HG03439 (cell line): ENCODE results near the gene URB1.
"Not testable (repeated sequence)": the region's sequence is repeated elsewhere in the genome, so short reads cannot be mapped to it uniquely, and the experiment has no call there.

Experiments
- ATAC-seq: cut with Tn5 transposase; IDR thresholded peaks from one replicate; pipeline ENCODE4 v1.9.1; 2021; ENCODE audit warnings: mild to moderate bottlenecking, moderate library complexity; ENCODE audit not compliant: unreplicated experiment

URB1 gene

GRCh38 chr21:32378956-32379355 lies 13.9 kb downstream of the URB1 start:
- ATAC-seq = no peak

GRCh38 chr21:32377991-32378390 lies 14.8 kb downstream of the URB1 start:
- no peak for ATAC-seq

DNA sequence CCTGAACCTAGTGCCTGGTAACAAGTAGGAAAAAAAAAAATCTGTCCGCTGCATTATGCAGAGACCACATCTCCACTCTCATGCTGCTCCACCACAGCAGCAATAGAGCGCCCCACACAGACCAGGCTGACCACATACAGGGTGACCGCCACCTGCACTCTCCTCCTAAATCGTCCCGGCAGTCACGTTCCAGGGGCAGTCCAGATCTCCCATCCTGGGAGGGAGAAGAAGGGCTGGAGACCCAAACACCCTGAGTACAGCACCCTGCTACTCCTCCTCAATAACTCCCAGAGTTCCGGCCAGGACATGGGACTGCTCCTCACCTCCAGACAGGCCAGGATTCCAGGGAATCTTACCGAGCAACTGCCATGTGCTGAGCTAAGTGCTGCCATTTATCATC lies 15.3 kb downstream of the URB1 start:
- ATAC-seq = no peak

- no peak for ATAC-seq
Measured at GRCh38 chr21:32372755-32373154, 20.1 kb downstream of the URB1 start.

DNA sequence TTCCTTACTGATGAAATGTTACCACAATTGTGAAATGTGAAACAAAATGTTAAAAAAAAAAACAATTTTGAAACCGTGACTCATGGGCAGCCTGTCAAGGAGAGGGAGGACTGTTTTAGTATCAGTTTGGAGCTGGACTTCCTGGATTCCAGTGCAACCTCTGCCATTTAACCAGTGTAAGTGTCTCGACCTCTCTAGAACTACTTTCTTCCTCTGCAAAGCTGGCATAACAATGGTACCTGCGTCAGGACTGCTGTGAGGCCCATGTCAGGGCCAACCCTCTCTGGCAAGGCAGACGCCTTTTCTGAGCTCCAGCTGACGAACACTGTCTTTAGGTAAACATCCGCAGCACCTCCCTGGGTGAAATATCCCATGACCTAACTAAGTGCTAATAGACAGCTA lies 20.9 kb downstream of the URB1 start:
- no peak for ATAC-seq

- ATAC-seq = no peak
Measured at GRCh38 chr21:32370998-32371766, 21.6 kb downstream of the URB1 start.

GRCh38 chr21:32368961-32369360 lies 23.9 kb downstream of the URB1 start:
- not testable (repeated sequence) for ATAC-seq

- ATAC-seq = no peak
Measured at GRCh38 chr21:32368386-32368785, 24.4 kb downstream of the URB1 start.

DNA sequence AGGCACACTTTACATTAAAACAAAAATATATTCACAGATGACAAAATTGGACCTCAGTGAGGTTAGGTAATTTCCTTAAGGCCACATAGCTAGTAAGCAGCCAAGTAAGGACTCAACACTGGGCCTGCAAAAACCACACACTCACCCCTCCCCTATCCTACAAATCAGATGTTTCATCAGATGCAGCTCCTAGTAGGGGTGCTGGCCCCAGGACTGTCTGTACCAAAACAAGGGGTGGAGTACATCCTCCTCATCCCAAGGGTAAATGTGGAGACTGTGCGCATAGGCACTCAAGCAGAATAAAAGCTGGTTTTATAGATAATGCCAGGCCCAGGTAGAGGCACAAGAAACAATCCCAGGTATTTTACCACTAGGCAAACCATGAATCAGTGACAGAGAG lies 25.7 kb downstream of the URB1 start:
- ATAC-seq = no peak

- ATAC-seq = no peak
Measured at GRCh38 chr21:32366191-32366590, 26.6 kb downstream of the URB1 start.

GRCh38 chr21:32364796-32365195 lies 28.0 kb downstream of the URB1 start:
- no peak for ATAC-seq

DNA sequence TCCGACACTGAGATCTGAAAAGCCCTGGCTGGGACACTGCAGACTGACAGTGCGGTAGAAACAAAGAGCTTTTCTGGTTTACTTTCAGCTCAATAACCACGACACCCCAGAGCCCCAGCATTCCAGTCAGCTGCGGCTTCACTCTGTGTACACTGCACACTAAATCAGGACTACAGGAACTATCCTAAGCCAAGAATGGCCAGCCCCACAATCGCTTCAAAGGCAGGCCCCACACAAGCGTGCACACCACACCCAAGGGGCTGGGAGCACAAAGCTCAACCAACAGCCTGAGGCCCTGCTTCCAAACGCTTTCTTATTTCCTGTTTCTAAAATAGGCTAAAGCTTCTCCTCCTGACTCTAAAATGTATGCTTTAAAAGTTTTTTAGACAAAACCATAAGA lies 28.4 kb downstream of the URB1 start:
- ATAC-seq = no peak

DNA sequence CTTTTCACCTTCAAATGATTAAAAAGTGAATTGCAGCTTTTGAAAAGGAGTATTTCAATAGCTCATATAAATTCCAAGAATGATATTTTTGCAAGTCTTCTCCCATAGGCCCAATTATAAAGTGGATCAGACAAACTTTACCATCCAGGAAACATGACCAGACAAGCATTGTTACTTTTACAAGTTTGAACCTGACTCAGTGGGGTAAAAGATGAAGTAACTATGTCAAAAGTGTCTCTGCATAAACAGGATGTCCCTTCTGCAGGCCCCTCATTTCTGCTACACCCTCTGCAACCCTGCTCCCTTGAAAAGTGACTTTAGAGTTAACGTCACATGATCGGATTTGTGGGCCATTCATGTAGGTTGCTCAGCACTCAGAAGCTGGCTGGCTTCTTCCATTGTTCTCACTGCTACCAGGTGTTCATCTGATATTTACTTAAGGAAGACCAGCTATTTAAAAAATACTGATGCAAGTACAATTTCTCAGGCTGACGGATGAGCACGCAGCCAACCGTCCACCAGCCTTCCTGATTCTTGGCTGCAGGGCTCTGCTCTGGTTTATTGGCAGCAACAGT lies 32.3 kb downstream of the URB1 start:
- no peak for ATAC-seq

GRCh38 chr21:32359719-32360260 lies 33.0 kb downstream of the URB1 start:
- no peak for ATAC-seq

GRCh38 chr21:32356874-32357395 lies 35.9 kb downstream of the URB1 start:
- ATAC-seq = no peak

DNA sequence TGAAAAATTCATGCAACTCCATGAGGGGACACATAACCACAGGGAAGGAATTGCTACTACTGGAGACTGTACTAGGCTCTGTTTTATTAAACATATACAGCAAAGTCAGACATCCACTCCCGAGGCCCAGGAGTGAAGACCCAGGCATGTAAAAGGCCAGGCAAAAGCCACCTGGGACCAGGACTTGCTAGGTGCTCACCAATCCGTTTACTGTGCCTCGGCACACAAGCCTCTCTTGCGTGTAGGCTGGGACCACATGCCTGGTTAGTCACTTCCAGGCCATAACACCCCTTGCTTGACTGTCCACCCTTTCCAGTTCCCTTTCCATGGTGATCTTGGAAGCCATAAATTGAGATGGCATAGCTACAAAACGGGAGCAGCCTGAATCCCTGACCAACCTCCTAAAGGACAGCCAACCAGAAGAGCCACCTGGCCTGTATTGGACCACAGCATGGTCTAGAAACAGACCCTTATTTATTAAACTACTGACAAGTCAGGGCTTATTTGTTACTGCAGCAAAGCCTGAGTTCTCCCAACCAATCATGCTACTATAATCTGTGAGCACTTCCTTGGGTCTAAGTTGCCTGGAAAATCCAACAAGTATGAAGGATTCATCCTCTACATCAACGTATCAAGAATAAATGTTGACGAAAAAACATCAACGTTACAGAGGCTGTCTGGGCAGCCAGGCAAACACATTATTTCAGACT lies 39.7 kb downstream of the URB1 start:
- ATAC-seq = no peak

DNA sequence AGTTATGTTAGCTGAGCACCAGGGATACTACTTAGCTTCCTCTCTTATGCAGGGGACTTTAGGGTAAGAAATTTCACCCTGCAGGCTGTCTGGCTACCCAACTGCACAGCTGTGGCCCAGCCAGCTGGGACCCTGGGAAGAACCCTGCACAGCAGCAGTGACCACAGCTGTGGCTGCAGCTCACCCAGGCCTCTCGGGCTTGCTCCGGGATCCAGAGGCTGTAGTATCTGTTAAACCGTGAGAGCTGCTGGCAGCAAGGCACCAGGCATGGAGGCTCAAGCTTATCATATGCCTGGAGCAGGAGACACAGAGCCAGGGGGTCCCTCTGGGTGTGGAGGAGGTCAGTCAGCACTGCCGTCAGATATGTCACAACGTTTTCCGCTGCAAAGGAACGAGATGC lies 40.3 kb downstream of the URB1 start:
- ATAC-seq = no peak

GRCh38 chr21:32351428-32351827 lies 41.4 kb downstream of the URB1 start:
- ATAC-seq = no peak

DNA sequence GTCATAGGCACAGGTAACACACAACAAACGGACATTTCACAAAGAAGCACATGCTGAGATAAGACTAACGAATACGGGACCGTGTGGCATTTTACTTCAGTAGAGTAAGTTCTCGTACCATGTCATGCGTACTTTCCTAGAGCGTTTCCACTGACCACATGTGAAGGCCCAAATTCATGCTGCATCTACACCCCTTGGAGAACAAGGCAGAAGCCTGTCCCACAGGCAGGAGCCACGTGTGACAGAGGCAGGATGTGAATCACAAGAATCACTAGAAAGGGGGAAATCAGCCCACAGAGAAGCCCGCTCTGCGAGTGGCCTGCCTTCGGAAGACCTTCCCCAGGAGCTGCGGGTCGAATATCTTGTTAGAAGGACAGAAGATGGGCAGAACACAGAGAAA lies 41.8 kb downstream of the URB1 start:
- no peak for ATAC-seq

DNA sequence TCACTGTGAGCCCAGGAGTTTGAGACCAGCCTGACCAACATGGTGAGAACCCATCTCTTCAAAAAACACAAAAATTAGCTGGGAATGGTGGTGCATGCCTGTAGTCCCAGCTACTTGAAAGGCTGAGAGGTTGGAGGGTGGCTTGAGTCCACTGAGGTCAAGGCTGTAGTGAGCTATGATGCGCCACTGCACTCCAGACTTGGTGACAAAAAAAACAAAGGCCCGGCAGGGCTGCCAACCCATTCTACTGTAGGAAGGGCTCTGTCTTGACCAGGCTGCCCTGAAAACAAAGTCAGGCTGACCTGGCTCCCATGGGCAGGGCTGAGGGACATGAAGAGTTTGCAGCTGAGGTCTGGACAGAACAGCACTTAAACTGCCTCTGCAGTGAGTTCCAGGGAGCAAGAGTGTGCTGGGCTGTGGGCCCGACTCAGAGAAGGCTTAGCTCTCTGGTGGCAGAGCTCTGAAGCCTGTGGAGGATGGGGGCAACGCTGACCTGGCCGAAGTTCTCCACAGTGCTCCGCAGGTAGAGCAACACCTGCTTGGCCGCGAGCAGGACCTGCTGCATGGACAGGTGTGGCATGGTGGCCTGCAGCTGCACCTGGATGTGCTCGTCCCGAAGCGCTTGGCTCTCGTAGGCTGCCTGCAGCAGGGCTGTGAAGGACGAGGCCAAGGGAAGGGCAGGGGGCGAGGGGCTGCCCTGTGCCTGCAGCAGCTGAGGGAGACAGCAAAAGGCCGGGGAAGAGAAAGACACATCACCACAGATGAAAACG lies 42.4 kb downstream of the URB1 start:
- no peak for ATAC-seq
